Transverse colon (tissue), 4 donors: ENCODE data around the gene JOSD1. TPM values are rescaled to one million over a fixed set of nuclear protein-coding genes. Genes with fewer than 3 reads are reported as not detected.

ENCODE experiments used
- DNase-seq: peaks from one replicate; pipeline ENCODE4 v3.0.0-alpha.2; 2019
- H3K27ac ChIP-seq, 4 donors: fragments of 200-600 bp; sonication (generic); 2 replicates each; pipeline ENCODE4 v1.5.1; 2016 to 2018; ENCODE audit warnings: inconsistent platforms in 4 of 4
- H3K27me3 ChIP-seq: fragments of 200-600 bp; sonication (generic); 2 replicates; pipeline ENCODE4 v1.5.1; 2017; ENCODE audit warnings: inconsistent platforms
- H3K36me3 ChIP-seq, 4 donors: fragments of 200-600 bp; sonication (generic); 2 replicates each; pipeline ENCODE4 v1.5.1; 2017 to 2019; ENCODE audit warnings: inconsistent platforms in 4 of 4
- H3K4me1 ChIP-seq, 4 donors: fragments of 200-600 bp; sonication (generic); 2 replicates each; pipeline ENCODE4 v1.5.1; 2017 to 2020; ENCODE audit warnings: inconsistent platforms in 4 of 4
- H3K4me3 ChIP-seq, 4 donors: fragments of 200-600 bp; sonication (generic); 1 replicate in 1 of 4; 2 replicates in 3 of 4; pipeline versions ENCODE4 v1.5.1 to v1.6.1; 2017 to 2019; ENCODE audit warnings: inconsistent platforms in 4 of 4
- H3K9me3 ChIP-seq, 2 donors: fragments of 200-600 bp; sonication (generic); 2 replicates each; pipeline ENCODE4 v1.5.1; 2017 to 2019; ENCODE audit warnings: inconsistent platforms in 2 of 2
- EP300 ChIP-seq: sonication (generic); formaldehyde crosslinking; IDR thresholded peaks from one replicate; pipeline ENCODE4 v1.6.1; 2017; ENCODE audit warnings: antibody characterized with exemption, low read depth
- POLR2A ChIP-seq: fragments of 450-650 bp; IDR thresholded peaks from one replicate; pipeline ENCODE4 v1.6.1; 2016; ENCODE audit warnings: antibody characterized with exemption, mild to moderate bottlenecking, moderate library complexity
- POLR2AphosphoS5 ChIP-seq, 3 donors: sonication (generic); formaldehyde crosslinking; IDR thresholded peaks; one replicate each; pipeline ENCODE4 v1.6.1; 2016; ENCODE audit warnings: antibody characterized with exemption in 3 of 3
- WGBS, 2 donors: methylation state at CpG; one replicate each; pipeline ENCODE4 v1.1.5; 2018; ENCODE audit warnings: low coverage in 1 of 2; 5-methylcytosine and 5-hydroxymethylcytosine counted together
- in situ Hi-C, 4 donors: fragments of 200-750 bp; cut with MboI; loops; one replicate each; pipeline versions ENCODE4 v1.15.0 to v1.15.1; 2017; ENCODE audit warnings: low sequenced_read_pairs in 3 of 4, low pct_ligation_motif_present in 1 of 4, low pct_unique_long_range_greater_than_20kb in 1 of 4
- intact Hi-C: fragments of 100-400 bp; cut with DNase I; formaldehyde crosslinking; loops from one replicate; pipeline ENCODE4 v1.15.1; 2023; ENCODE audit warnings: low total_unique reads
- total RNA-seq, 4 donors: library from RNA; depleted of rRNA; stranded (reverse); fragments of >200 nt; gene quantifications; one replicate each; pipeline ENCODE4 v1.1.0, GENCODE V29; 2016
- TF ChIP-seq, protein P1 (sequence below), 5 experiments: fragments of 200-600 bp in 3 of 5; fragments of 450-650 bp in 2 of 5; sonication (generic) in 3 of 5; IDR thresholded peaks; 1 replicate in 2 of 5; 2 replicates in 3 of 5; pipeline ENCODE4 v1.5.1; 2016 to 2017; ENCODE audit warnings: antibody characterized with exemption in 5 of 5, inconsistent platforms in 3 of 5, mild to moderate bottlenecking in 2 of 5, moderate library complexity in 1 of 5

The JOSD1 gene
- total RNA-seq, 4 donors from 2014 or later = 34.6 to 189 (median 138) TPM

DNA sequence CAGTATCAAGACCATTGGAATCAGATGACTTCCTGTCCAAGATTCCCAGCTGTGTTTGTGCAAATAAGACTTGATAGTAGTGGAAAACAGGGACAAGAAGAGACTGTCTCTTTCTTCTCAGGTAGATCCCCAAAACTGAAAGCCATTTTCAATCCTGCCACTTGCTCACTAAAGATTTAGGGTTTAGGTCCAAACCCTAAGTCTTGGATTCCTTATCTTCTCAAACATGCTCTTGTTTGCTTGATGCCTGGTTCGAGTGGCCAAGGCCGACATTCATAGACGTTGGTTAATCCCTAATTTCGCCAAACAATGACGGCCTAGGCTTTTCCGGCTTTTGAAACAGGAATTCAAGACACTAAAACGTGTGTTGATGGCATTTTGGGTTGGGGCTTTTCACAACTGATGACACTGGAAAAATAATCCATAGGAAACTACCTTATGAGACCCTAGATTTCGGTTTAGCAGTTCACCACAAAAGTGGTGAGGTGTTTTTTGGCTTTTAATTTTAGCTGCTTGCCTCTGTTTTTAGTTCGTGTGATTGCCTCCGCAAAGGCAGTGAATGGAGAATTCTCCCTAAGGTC lies 4.0 kb upstream of the JOSD1 start:
- Histone ChIP-seq H3K36me3 (no peaks in the 10 kb centered on the region), H3K4me1 (peaks cover 18 to 47% (median 34%) of the 10 kb centered on the region in 4 donors), H3K4me3 (peak overlapping the region in 3 of 4 donors; percentile 3 to 87 (median 42)), H3K9me3 (no peaks in the 10 kb centered on the region), H3K27ac (peak overlapping the region; percentile 87 to 99 (median 88)), H3K27me3 (no peaks in the 10 kb centered on the region)
- no peak for DNase-seq
- in situ Hi-C loops (no loop called here), intact Hi-C loops (no loop called here)
- 11 to 12% methylated on average over 9 to 10 of the region's 10 CpGs for WGBS, 2 donors
- no peak for TF ChIP-seq POLR2A
- no peak for TF ChIP-seq EP300
- no peak for TF ChIP-seq POLR2AphosphoS5 (IDR thresholded peaks at IDR 0.05)
- TF ChIP-seq, protein P1, sequence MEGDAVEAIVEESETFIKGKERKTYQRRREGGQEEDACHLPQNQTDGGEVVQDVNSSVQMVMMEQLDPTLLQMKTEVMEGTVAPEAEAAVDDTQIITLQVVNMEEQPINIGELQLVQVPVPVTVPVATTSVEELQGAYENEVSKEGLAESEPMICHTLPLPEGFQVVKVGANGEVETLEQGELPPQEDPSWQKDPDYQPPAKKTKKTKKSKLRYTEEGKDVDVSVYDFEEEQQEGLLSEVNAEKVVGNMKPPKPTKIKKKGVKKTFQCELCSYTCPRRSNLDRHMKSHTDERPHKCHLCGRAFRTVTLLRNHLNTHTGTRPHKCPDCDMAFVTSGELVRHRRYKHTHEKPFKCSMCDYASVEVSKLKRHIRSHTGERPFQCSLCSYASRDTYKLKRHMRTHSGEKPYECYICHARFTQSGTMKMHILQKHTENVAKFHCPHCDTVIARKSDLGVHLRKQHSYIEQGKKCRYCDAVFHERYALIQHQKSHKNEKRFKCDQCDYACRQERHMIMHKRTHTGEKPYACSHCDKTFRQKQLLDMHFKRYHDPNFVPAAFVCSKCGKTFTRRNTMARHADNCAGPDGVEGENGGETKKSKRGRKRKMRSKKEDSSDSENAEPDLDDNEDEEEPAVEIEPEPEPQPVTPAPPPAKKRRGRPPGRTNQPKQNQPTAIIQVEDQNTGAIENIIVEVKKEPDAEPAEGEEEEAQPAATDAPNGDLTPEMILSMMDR (IDR thresholded peaks at IDR 0.05) = no peak

DNA sequence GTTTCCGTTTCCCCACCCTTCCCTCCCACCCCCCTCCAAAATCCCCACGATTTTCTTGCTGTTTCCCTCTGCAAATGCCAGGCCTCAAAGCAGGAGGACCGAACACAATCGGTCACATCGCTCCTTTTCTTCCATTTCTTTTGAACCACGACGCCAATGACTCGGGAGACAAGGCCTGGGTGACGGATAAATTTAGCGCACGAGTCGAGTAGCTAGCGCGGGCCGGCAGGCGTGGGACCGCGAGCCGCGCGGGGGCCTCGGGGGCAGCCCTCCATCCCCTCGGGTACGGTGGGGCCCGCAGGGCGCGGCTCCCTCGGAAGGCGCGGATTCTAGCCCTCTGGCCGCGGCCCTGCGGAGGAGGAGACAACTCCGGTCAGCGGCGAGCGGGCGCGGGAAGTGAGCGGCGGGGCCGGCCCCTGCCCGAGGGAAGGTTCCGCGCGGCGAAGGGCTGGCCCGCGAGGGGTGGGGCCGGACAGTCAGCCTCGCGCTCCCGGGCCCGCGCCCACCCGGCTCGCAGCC lies 414 bp downstream of the JOSD1 start:
- Histone ChIP-seq H3K27ac (peak overlapping the region; percentile 93 to 99 (median 98)), H3K4me3 (peak overlapping the region; percentile 62 to 83 (median 80)), H3K27me3 (no peaks in the 10 kb centered on the region), H3K4me1 (peaks cover 28 to 63% (median 56%) of the 10 kb centered on the region in 4 donors), H3K9me3 (no peaks in the 10 kb centered on the region), H3K36me3 (no peaks in the 10 kb centered on the region)
- TF ChIP-seq, protein P1 (IDR thresholded peaks at IDR 0.05) = no peak
- peak in 1 of 3 donors; percentile 82 for TF ChIP-seq POLR2AphosphoS5 (IDR thresholded peaks at IDR 0.05)
- TF ChIP-seq POLR2A = peak; percentile 53
- TF ChIP-seq EP300 = no peak
- intact Hi-C loops (loop anchor here (2.0 kb wide), 1 partner anchor 54 kb away; the partner anchor contains the start of gene SUN2), in situ Hi-C loops (no loop called here)
- peak; percentile 80 for DNase-seq
- WGBS, 2 donors = 1 to 3% methylated on average over 5 to 24 of the region's 57 CpGs

DNA sequence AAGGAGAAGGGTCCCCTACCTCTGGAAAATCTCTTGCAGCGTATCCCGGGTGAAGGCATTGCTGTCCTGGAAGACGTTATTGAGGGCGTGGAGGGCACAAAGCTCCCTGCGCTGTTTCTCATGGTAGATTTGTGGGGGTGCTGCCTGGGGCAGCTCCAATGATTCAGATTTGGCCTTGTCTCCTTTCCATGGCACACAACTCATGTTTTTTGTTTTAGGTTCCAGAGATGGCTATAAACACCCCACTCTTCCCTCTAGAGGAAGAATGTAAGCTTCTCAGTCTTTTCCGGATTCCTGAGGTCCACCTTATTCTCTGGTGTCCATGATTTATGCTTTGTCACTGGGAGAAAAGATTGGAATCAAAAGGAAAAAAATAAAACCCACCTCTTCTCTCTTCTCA lies 959 bp downstream of the JOSD1 start:
- intact Hi-C loops = loop anchor here (2.0 kb wide), 1 partner anchor 55 kb away; the partner anchor contains the start of gene SUN2
- DNase-seq = no peak
- Histone ChIP-seq H3K27ac (peak overlapping the region; percentile 93 to 99 (median 98)), H3K9me3 (no peaks in the 10 kb centered on the region), H3K4me1 (peaks cover 26 to 64% (median 57%) of the 10 kb centered on the region in 4 donors), H3K36me3 (no peaks in the 10 kb centered on the region), H3K27me3 (no peaks in the 10 kb centered on the region), H3K4me3 (peak overlapping the region; percentile 62 to 83 (median 80))
- TF ChIP-seq POLR2A (no peak), EP300 (no peak), POLR2AphosphoS5 (IDR thresholded peaks at IDR 0.05) (peak in 1 of 3 donors; percentile 37)
- TF ChIP-seq, protein P1 (IDR thresholded peaks at IDR 0.05) = peak in 1 of 5 experiments; percentile 23
- in situ Hi-C loops = no loop called here
- WGBS, 2 donors = 6 to 10% methylated on average over 1 to 6 of the region's 6 CpGs

DNA sequence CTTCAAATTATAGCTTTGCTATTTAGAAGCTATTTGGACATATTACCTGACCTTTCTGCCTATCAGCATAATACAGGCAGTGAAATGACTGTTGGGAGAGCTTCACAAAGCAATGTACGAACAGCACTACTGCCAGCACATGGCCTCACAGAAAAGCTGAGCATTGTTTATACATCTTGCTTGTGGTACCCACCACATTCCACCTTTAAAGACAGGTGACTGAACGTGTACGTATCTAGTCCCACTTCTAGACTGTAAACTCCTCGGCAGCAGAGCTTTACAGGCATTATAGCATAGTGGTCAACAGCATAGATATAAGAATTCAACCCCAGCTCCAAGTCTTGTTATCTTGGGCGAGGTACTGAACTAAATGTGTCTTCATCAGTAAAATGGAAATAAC lies 1.6 kb downstream of the JOSD1 start:
- Histone ChIP-seq H3K4me1 (peaks cover 22 to 66% (median 57%) of the 10 kb centered on the region in 4 donors), H3K36me3 (no peaks in the 10 kb centered on the region), H3K27me3 (no peaks in the 10 kb centered on the region), H3K4me3 (peak overlapping the region in 3 of 4 donors; percentile 62 to 81 (median 80)), H3K27ac (peak overlapping the region; percentile 93 to 99 (median 98)), H3K9me3 (no peaks in the 10 kb centered on the region)
- no peak for TF ChIP-seq POLR2AphosphoS5 (IDR thresholded peaks at IDR 0.05)
- TF ChIP-seq EP300 = no peak
- TF ChIP-seq, protein P1 (IDR thresholded peaks at IDR 0.05) = no peak
- no peak for TF ChIP-seq POLR2A
- no peak for DNase-seq
- in situ Hi-C loops (no loop called here), intact Hi-C loops (no loop called here)
- 44 to 50% methylated on average over 2 to 5 of the region's 5 CpGs for WGBS, 2 donors
